ENCODE results near the gene AMPD2.

Gene AMPD2

DNA sequence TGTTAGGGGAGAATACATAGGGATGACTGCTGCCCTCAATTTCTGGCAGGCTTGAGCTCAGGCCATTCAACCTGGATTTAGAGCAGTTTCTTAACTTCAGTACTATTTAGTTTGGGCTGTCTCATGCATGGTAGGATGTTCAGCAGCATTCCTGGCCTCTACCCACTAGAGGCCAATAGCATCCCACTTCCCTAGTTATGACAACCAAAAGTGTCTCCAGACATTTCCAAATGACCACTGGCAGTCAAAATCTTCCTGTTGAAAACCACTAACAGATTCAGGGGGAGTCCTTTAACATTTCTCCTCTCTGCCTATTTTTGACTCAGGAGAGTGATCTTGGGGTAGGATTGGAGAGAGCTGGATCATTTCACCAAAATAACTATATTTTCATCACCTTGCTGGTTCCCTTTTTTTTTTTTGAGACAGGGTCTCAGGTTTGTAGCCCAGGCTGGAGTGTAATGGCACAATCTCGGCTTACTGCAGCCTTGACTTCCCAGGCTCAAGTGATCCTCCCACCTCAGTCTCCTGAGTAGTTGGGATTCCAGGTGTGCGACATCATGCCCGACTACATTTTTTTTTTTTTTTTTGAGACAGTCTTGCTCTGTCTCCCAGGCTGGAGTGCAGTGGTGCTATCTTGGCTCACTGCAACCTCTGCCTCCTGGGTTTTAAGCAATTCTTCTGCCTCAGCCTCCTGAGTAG is 8.9 kb upstream of the AMPD2 start:
- H3K27ac Mint-ChIP-seq, result no peak overlapping the region
- no peaks in the 10 kb centered on the region for H3K9me3 Mint-ChIP-seq
- no peak for DNase-seq
- H3K4me3 Mint-ChIP-seq, result no peak overlapping the region
- peaks cover 38% of the 10 kb centered on the region for H3K4me1 Mint-ChIP-seq
- no peaks in the 10 kb centered on the region for H3K36me3 Mint-ChIP-seq (ENCODE audit: low read depth)
- TF ChIP-seq, protein P1, sequence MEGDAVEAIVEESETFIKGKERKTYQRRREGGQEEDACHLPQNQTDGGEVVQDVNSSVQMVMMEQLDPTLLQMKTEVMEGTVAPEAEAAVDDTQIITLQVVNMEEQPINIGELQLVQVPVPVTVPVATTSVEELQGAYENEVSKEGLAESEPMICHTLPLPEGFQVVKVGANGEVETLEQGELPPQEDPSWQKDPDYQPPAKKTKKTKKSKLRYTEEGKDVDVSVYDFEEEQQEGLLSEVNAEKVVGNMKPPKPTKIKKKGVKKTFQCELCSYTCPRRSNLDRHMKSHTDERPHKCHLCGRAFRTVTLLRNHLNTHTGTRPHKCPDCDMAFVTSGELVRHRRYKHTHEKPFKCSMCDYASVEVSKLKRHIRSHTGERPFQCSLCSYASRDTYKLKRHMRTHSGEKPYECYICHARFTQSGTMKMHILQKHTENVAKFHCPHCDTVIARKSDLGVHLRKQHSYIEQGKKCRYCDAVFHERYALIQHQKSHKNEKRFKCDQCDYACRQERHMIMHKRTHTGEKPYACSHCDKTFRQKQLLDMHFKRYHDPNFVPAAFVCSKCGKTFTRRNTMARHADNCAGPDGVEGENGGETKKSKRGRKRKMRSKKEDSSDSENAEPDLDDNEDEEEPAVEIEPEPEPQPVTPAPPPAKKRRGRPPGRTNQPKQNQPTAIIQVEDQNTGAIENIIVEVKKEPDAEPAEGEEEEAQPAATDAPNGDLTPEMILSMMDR (IDR thresholded peaks at IDR 0.05), result no peak
- peaks cover 14% of the 10 kb centered on the region for H3K27me3 Mint-ChIP-seq (ENCODE audit: low read depth, poor library complexity)

DNA sequence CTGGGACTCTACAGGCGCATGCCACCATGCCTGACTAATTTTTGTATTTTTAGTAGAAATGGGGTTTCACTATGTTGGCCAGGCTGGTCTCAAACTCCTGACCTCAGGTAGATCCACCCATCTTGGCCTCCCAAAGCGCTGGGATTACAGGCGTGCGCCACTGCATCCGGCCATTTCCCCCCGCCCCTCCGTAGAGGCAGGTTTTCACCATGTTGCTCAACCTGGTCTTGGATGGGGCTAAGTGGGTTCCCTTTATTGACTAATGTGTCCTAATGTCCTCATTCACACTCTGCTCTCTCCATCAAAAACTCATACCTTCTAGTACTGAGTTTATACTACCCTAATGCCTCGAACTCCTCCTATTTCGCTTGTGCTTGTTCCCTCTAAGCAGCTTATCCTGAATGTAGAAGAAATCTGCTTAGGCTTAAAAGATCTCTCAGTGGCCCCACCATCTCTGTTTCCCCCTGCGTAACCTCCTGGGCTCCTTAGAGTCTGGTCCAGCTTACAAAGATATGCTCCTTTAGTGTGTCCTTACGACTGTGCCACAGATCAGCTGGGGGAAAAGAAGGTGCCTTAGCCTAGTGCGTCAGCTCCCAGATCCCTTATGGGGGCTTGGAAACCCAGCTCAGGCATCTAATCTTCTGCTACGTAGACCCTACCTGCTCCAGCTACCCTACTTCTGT is 8.2 kb upstream of the AMPD2 start:
- Mint-ChIP-seq H3K36me3 (ENCODE audit: low read depth) (no peaks in the 10 kb centered on the region), H3K9me3 (no peaks in the 10 kb centered on the region), H3K4me3 (no peak overlapping the region), H3K27ac (peak overlapping the region; percentile 60), H3K27me3 (ENCODE audit: low read depth, poor library complexity) (peaks cover 14% of the 10 kb centered on the region), H3K4me1 (peaks cover 45% of the 10 kb centered on the region)
- no peak for DNase-seq
- TF ChIP-seq, protein P1 (IDR thresholded peaks at IDR 0.05), result no peak

DNA sequence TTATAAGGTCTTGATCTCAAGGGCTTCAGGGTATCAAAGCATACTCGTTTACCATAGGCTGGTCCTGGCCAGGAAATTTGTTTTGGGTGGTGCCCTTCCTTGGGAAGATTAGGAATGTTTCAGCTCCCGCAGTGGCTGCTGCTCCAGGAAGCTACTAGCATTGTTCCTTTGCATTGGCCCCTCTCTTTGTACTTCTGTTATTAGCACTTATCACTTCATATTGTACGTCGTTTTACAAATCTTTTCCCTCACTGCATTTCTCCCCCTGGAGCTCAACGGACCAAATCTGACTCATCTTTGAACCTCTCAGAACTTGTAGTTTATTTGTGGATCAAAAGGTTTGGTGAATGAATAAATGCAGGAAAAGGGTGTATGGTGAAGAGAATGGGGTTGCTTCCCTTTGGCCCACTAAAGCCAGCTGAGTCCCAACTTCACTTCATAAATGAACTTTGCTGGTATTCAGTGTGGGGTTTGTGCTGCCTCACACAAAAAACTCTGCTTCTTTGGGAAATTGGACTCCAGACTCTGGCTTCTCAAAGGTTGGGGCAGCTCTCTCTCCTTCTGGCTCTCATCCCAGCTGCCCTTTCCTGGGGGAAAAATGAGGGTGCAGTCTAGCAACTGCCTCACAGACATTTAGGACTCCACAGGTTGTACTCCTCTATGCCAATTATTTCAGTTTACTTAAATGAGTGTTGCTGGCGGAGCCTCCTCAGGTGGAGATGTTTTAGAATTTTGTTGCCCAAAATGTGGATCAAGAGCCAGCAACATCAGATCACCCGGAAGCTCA is 6.1 kb upstream of the AMPD2 start:
- TF ChIP-seq, protein P1 (IDR thresholded peaks at IDR 0.05), result no peak
- H3K4me3 Mint-ChIP-seq, result no peak overlapping the region
- no peaks in the 10 kb centered on the region for H3K36me3 Mint-ChIP-seq (ENCODE audit: low read depth)
- peaks cover 61% of the 10 kb centered on the region for H3K4me1 Mint-ChIP-seq
- no peaks in the 10 kb centered on the region for H3K9me3 Mint-ChIP-seq
- H3K27ac Mint-ChIP-seq, result no peak overlapping the region
- DNase-seq, result no peak
- peaks cover 14% of the 10 kb centered on the region for H3K27me3 Mint-ChIP-seq (ENCODE audit: low read depth, poor library complexity)

DNA sequence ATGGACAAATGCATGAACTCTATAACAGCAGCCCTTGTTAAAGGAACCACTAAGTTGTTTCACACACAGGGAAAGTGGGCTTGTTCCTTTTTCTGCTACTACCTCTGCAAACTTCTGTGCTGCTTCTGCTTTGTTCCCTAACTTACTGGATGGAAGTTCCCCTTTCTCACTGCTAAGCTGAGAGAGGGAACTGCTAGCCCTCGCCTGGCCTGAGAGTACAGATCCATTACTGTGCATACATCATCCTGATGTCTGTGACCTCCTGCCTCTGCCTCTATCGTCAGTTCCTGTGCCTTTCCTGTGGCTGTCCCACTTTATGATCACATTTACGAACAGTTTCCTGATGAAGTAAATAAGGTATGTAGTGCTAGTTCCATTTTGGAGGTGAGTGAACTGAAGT is 3.8 kb upstream of the AMPD2 start:
- DNase-seq, result no peak
- Mint-ChIP-seq H3K4me3 (no peak overlapping the region), H3K27me3 (ENCODE audit: low read depth, poor library complexity) (peaks cover 8% of the 10 kb centered on the region), H3K9me3 (no peaks in the 10 kb centered on the region), H3K27ac (peak overlapping the region; percentile 9), H3K4me1 (peaks cover 72% of the 10 kb centered on the region), H3K36me3 (ENCODE audit: low read depth) (no peaks in the 10 kb centered on the region)
- TF ChIP-seq, protein P1 (IDR thresholded peaks at IDR 0.05), result no peak

DNA sequence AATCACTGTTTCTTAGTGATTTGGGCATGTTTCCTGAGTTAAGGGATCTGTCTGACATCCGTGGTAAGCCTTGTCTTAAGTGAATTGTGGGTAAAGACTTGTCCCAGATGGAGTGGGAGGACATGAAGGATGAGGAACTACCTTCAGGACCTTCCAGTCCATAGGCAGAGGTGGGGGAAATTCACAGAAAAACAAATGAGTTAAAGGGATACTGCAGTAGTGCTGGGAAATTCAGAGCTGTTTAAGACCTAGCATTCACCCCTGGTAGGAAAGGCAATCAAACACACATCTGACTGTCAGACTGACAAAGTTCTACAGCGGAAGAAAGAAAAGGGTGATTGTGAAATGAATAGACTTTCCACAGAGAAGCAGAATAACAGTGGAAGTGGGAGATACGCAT is 3.2 kb upstream of the AMPD2 start:
- no peaks in the 10 kb centered on the region for H3K9me3 Mint-ChIP-seq
- no peak for DNase-seq
- H3K27ac Mint-ChIP-seq, result peak overlapping the region; percentile 20
- peaks cover 8% of the 10 kb centered on the region for H3K27me3 Mint-ChIP-seq (ENCODE audit: low read depth, poor library complexity)
- no peaks in the 10 kb centered on the region for H3K36me3 Mint-ChIP-seq (ENCODE audit: low read depth)
- H3K4me1 Mint-ChIP-seq, result peaks cover 71% of the 10 kb centered on the region
- TF ChIP-seq, protein P1 (IDR thresholded peaks at IDR 0.05), result no peak
- H3K4me3 Mint-ChIP-seq, result peak overlapping the region; percentile 0

Measured in nephron progenitor cell (in vitro differentiated cells).